DOHH2 (cell line): ENCODE measurements around the gene TNFRSF13B.

Experiments used
- CTCF ChIP-seq: fragments of 200-600 bp; sonication (generic); IDR thresholded peaks from one replicate; pipeline ENCODE4 v1.5.1; 2014; ENCODE audit warnings: antibody characterized with exemption, mild to moderate bottlenecking, low read depth, low read length; ENCODE audit not compliant: poor library complexity, severe bottlenecking
- EZH2phosphoT487 ChIP-seq: fragments of 200-600 bp; sonication (generic); IDR thresholded peaks from 2 replicates; pipeline ENCODE4 v1.6.1; 2017; ENCODE audit warnings: borderline replicate concordance, mild to moderate bottlenecking, antibody characterized with exemption, low read length, moderate library complexity, mixed read lengths

- TF ChIP-seq CTCF: no peak
- no peak for TF ChIP-seq EZH2phosphoT487
Observed at GRCh38 chr17:16945136-16945482, 26.8 kb downstream of the TNFRSF13B start.
